SK-N-SH treated with all-trans-retinoic acid at 6 μM for 48 hours (cell line): ENCODE measurements around the gene KLHDC2.

Experiments used
- ATAC-seq: fragments of 200-7000 bp; cut with Tn5 transposase; 3 replicates; pipeline ENCODE4 v1.9.1; 2020; ENCODE audit warnings: mild to moderate bottlenecking, moderate library complexity
- ARNTL ChIP-seq: fragments of 450-650 bp; formaldehyde crosslinking; IDR thresholded peaks from 2 replicates; pipeline ENCODE4 v1.5.0; 2020; ENCODE audit warnings: low read depth, mild to moderate bottlenecking, moderate library complexity, borderline replicate concordance
- BACH2 ChIP-seq: fragments of 250-450 bp; sonication (Bioruptor Pico); IDR thresholded peaks from 2 replicates; pipeline ENCODE4 v1.9.0; 2021; ENCODE audit warnings: mild to moderate bottlenecking, borderline replicate concordance
- CSDC2 ChIP-seq: fragments of 250-450 bp; sonication (Bioruptor Pico); IDR thresholded peaks from 2 replicates; pipeline ENCODE4 v1.5.0; 2020; ENCODE audit warnings: mild to moderate bottlenecking, moderate library complexity
- ESRRG ChIP-seq: fragments of 250-450 bp; sonication (Bioruptor Pico); IDR thresholded peaks from 2 replicates; pipeline ENCODE4 v1.6.1; 2021; ENCODE audit warnings: mild to moderate bottlenecking
- GLIS3 ChIP-seq: fragments of 250-450 bp; sonication (Bioruptor Pico); IDR thresholded peaks from 2 replicates; pipeline ENCODE4 v1.5.0; 2020; ENCODE audit warnings: mild to moderate bottlenecking, moderate library complexity
- ISL1 ChIP-seq: fragments of 250-450 bp; sonication (Bioruptor Pico); IDR thresholded peaks from 2 replicates; pipeline ENCODE4 v2.1.2; 2022; ENCODE audit warnings: mild to moderate bottlenecking, moderate library complexity
- OSR1 ChIP-seq: fragments of 250-450 bp; sonication (Bioruptor Pico); IDR thresholded peaks from 2 replicates; pipeline ENCODE4 v1.8.0; 2022; ENCODE audit warnings: moderate library complexity, mild to moderate bottlenecking, inconsistent platforms
- PPARA ChIP-seq: fragments of 250-450 bp; sonication (Bioruptor Pico); IDR thresholded peaks from 2 replicates; pipeline ENCODE4 v1.5.0; 2020; ENCODE audit warnings: mild to moderate bottlenecking, borderline replicate concordance
- SNAI2 ChIP-seq: fragments of 250-450 bp; sonication (Bioruptor Pico); IDR thresholded peaks from 2 replicates; pipeline ENCODE4 v1.5.0; 2020; ENCODE audit warnings: mild to moderate bottlenecking, moderate library complexity
- TCF4 ChIP-seq: fragments of 250-450 bp; sonication (Bioruptor Pico); IDR thresholded peaks from 2 replicates; pipeline ENCODE4 v1.8.0; 2021; ENCODE audit warnings: mild to moderate bottlenecking, moderate library complexity, borderline replicate concordance
- TOX ChIP-seq: fragments of 250-450 bp; sonication (Bioruptor Pico); IDR thresholded peaks from 2 replicates; pipeline ENCODE4 v1.8.0; 2021; ENCODE audit warnings: mild to moderate bottlenecking, moderate library complexity, borderline replicate concordance
- ZC3H10 ChIP-seq: fragments of 250-450 bp; sonication (Bioruptor Pico); IDR thresholded peaks from 2 replicates; pipeline ENCODE4 v1.5.1; 2021; ENCODE audit warnings: mild to moderate bottlenecking, moderate library complexity
- ZFP3 ChIP-seq: fragments of 250-450 bp; sonication (Bioruptor Pico); IDR thresholded peaks from 2 replicates; pipeline ENCODE4 v1.5.0; 2020; ENCODE audit warnings: mild to moderate bottlenecking, moderate library complexity
- ZFP30 ChIP-seq: fragments of 450-650 bp; formaldehyde crosslinking; IDR thresholded peaks from 2 replicates; pipeline ENCODE4 v1.5.0; 2022; ENCODE audit warnings: mild to moderate bottlenecking, moderate library complexity
- ZNF565 ChIP-seq: fragments of 450-650 bp; formaldehyde crosslinking; conservative IDR thresholded peaks from 2 replicates; pipeline ENCODE4 v1.5.0; 2020; ENCODE audit warnings: low read depth, mild to moderate bottlenecking, moderate library complexity
- ZNF8 ChIP-seq: fragments of 450-650 bp; formaldehyde crosslinking; IDR thresholded peaks from 2 replicates; pipeline ENCODE4 v1.5.0; 2020; ENCODE audit warnings: mild to moderate bottlenecking, moderate library complexity
- TF ChIP-seq, protein P1 (sequence below): fragments of 250-450 bp; sonication (Bioruptor Pico); IDR thresholded peaks from 2 replicates; pipeline ENCODE4 v1.5.0; 2020; ENCODE audit warnings: mild to moderate bottlenecking, moderate library complexity
- TF ChIP-seq, protein P2 (sequence below): fragments of 250-450 bp; sonication (Bioruptor Pico); IDR thresholded peaks from 2 replicates; pipeline ENCODE4 v1.5.1; 2021; ENCODE audit warnings: mild to moderate bottlenecking, moderate library complexity
- TF ChIP-seq, protein P3 (sequence below): fragments of 250-450 bp; sonication (Bioruptor Pico); IDR thresholded peaks from 2 replicates; pipeline ENCODE4 v1.8.0; 2021; ENCODE audit warnings: low read depth, mild to moderate bottlenecking, moderate library complexity, borderline replicate concordance
- TF ChIP-seq, protein P4 (sequence below): fragments of 250-450 bp; sonication (Bioruptor Pico); IDR thresholded peaks from 2 replicates; pipeline ENCODE4 v1.5.1; 2020; ENCODE audit warnings: low read depth, mild to moderate bottlenecking, moderate library complexity

Gene KLHDC2

DNA sequence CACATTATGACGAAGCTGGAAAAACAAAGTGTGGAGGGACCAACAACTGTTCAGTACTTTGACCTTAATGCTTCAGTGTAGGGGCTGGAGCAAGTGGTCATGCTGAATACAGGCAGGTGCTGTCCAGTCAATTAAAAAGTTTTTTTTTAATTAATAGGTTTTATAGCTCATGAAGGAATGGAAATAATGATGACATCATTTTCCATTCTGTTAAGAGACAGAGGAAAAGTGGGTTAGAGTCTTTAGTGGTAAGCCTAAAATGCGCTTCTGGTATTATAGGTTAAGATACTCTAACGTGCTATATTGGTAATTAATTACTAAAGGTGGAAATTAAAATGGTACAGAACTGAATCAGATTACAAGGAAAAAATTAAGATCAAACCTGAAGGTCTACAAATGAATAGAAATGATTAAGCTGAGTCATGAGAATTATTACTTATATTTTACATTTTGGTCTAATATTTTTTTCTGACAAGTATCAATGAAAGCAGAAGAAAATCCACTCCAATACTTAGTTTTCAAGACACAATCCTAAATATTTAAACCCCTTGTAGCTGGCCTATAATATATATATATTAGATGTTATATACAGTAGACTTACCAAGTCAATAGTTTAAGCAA, 15.6 kb downstream of the KLHDC2 start:
- no peak for TF ChIP-seq ZFP3 (CRISPR knock-in tag)
- no peak for TF ChIP-seq BACH2 (CRISPR knock-in tag)
- TF ChIP-seq GLIS3 (CRISPR knock-in tag), result no peak
- TF ChIP-seq, protein P1, sequence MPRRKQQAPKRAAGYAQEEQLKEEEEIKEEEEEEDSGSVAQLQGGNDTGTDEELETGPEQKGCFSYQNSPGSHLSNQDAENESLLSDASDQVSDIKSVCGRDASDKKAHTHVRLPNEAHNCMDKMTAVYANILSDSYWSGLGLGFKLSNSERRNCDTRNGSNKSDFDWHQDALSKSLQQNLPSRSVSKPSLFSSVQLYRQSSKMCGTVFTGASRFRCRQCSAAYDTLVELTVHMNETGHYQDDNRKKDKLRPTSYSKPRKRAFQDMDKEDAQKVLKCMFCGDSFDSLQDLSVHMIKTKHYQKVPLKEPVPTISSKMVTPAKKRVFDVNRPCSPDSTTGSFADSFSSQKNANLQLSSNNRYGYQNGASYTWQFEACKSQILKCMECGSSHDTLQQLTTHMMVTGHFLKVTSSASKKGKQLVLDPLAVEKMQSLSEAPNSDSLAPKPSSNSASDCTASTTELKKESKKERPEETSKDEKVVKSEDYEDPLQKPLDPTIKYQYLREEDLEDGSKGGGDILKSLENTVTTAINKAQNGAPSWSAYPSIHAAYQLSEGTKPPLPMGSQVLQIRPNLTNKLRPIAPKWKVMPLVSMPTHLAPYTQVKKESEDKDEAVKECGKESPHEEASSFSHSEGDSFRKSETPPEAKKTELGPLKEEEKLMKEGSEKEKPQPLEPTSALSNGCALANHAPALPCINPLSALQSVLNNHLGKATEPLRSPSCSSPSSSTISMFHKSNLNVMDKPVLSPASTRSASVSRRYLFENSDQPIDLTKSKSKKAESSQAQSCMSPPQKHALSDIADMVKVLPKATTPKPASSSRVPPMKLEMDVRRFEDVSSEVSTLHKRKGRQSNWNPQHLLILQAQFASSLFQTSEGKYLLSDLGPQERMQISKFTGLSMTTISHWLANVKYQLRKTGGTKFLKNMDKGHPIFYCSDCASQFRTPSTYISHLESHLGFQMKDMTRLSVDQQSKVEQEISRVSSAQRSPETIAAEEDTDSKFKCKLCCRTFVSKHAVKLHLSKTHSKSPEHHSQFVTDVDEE (CRISPR knock-in tag), result no peak
- TF ChIP-seq, protein P2, sequence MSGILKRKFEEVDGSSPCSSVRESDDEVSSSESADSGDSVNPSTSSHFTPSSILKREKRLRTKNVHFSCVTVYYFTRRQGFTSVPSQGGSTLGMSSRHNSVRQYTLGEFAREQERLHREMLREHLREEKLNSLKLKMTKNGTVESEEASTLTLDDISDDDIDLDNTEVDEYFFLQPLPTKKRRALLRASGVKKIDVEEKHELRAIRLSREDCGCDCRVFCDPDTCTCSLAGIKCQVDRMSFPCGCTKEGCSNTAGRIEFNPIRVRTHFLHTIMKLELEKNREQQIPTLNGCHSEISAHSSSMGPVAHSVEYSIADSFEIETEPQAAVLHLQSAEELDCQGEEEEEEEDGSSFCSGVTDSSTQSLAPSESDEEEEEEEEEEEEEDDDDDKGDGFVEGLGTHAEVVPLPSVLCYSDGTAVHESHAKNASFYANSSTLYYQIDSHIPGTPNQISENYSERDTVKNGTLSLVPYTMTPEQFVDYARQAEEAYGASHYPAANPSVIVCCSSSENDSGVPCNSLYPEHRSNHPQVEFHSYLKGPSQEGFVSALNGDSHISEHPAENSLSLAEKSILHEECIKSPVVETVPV (CRISPR knock-in tag), result no peak
- TF ChIP-seq ESRRG, result no peak
- no peak for TF ChIP-seq PPARA (CRISPR knock-in tag)
- no peak for TF ChIP-seq ARNTL (CRISPR knock-in tag)
- ATAC-seq, result no peak

DNA sequence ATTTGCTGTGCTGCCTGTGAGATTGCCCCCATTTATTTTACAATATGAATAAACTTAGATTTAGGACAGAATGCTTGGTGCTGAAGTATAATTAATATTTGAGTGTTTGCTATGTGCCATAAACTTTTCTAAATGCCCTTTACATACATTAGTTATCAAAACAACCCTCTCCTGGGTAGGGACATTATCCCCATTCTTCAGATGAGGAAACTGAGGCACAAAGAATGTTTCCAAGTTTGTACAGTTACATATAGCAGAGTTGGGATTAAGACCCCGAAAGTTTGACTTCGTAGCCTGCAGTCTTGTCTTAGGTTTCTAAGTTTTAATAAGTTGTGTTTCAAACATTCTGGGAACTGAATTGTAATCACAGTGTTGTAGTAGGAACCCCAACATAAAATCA, 18.4 kb downstream of the KLHDC2 start:
- ATAC-seq, result no peak

DNA sequence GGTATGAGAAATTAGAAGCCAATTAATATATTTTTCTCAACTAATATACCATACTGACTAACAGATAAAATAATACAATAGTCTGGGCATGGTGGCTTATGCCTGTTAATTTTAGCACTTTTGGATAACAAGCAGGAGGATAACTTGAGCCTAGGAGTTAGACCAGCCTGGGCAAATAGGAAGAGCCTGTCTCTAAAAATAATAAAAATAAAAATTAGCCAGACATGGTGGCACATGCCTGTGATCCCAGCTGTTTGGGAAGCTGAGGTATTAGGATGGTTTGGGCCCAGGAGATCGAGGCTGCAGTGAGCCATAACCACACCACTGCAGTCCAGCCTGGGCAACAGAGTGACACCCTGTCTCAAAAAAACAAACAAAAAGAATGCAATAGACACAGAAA, 24.7 kb downstream of the KLHDC2 start:
- TF ChIP-seq, protein P3, sequence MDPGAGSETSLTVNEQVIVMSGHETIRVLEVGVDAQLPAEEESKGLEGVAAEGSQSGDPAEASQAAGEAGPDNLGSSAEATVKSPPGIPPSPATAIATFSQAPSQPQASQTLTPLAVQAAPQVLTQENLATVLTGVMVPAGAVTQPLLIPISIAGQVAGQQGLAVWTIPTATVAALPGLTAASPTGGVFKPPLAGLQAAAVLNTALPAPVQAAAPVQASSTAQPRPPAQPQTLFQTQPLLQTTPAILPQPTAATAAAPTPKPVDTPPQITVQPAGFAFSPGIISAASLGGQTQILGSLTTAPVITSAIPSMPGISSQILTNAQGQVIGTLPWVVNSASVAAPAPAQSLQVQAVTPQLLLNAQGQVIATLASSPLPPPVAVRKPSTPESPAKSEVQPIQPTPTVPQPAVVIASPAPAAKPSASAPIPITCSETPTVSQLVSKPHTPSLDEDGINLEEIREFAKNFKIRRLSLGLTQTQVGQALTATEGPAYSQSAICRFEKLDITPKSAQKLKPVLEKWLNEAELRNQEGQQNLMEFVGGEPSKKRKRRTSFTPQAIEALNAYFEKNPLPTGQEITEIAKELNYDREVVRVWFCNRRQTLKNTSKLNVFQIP (CRISPR knock-in tag), result no peak
- no peak for TF ChIP-seq ZFP3 (CRISPR knock-in tag)
- TF ChIP-seq ZNF565 (CRISPR knock-in tag), result no peak
- no peak for TF ChIP-seq TOX (CRISPR knock-in tag)
- no peak for TF ChIP-seq ARNTL (CRISPR knock-in tag)
- TF ChIP-seq, protein P1 (CRISPR knock-in tag), result no peak
- no peak for TF ChIP-seq CSDC2
- TF ChIP-seq ESRRG, result no peak
- no peak for TF ChIP-seq BACH2 (CRISPR knock-in tag)
- no peak for TF ChIP-seq OSR1 (CRISPR knock-in tag)
- TF ChIP-seq, protein P2 (CRISPR knock-in tag), result no peak
- no peak for TF ChIP-seq ZNF8 (CRISPR knock-in tag)
- no peak for TF ChIP-seq ZC3H10 (CRISPR knock-in tag)
- TF ChIP-seq TCF4 (CRISPR knock-in tag), result no peak
- no peak for TF ChIP-seq ZFP30
- no peak for TF ChIP-seq SNAI2
- no peak for TF ChIP-seq ISL1 (CRISPR knock-in tag)
- ATAC-seq, result no peak

More for the DNA sequence above, 18.4 kb downstream of the KLHDC2 start:
- TF ChIP-seq, protein P4, sequence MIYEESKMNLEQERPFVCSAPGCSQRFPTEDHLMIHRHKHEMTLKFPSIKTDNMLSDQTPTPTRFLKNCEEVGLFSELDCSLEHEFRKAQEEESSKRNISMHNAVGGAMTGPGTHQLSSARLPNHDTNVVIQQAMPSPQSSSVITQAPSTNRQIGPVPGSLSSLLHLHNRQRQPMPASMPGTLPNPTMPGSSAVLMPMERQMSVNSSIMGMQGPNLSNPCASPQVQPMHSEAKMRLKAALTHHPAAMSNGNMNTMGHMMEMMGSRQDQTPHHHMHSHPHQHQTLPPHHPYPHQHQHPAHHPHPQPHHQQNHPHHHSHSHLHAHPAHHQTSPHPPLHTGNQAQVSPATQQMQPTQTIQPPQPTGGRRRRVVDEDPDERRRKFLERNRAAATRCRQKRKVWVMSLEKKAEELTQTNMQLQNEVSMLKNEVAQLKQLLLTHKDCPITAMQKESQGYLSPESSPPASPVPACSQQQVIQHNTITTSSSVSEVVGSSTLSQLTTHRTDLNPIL, result no peak
- no peak for TF ChIP-seq CSDC2
- TF ChIP-seq PPARA (CRISPR knock-in tag), result no peak
